Activated CD4-positive, alpha-beta T cell treated with anti-CD3 and anti-CD28 coated beads, Interleukin-2, amount 50 U/mL, for 4 hours (primary cell): ENCODE measurements around the gene GPD2.

Experiments used
- DNase-seq, 2 experiments: peaks; one replicate each; pipeline ENCODE4 v3.0.0-alpha.2; 2020

The GPD2 gene

DNA sequence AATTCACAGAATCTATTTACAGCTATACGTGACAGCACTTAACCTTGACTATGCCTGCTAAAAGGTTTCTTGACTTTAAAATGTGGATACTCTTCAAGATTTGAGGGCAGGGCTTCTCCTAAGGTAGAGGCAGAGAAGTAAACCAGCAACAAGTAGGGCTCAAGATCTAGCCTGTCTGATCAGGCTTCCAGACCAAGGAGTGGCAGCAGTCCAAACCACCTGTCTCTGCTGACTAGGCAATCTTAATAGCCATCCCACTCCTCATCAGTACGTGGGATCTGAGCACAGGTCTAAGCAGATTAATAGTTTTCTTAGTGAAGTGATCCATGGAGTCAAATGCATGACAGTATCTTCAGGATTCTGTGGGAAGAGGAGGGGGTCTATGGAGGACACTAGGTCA lies 100.4 kb downstream of the GPD2 start:
- no peak for DNase-seq

DNA sequence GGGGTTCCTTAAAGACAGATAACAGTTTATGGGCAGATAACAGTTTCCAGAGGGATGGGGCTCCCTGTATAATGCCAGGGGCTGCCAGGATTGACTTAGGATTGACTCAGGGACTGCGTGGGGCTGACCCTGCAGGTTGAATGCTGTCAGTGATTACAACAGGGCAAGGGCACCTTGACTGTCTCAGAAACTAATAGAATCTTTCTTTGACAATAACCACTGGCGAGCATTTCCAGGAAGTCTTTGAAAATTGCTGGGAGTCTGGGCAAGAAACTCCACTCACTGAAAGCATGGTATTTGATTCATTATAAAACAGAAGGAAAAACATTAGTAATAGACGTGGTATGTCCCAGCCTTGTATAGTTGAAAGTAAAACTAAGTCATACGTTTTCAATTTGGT lies 101.0 kb downstream of the GPD2 start:
- no peak for DNase-seq

DNA sequence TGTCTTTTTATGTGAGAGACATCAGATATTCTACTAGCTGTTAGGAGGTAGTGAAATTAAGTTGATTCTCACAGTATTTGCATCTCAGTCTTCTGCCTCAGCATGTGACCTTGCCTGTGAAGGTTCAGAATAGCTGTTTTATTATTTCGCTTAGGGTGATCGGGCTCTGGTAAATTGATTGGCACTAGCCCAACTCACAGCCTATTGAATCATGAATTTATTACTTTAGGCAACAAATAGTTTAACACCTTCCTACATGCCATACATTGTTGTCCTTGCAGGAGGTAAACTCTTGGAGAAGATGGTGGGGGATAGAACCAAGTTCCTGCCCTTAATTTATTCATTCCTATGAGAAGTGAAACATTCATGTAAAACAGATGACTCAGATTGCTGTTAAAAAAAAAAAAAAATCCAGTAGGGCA lies 101.9 kb downstream of the GPD2 start:
- no peak for DNase-seq

- DNase-seq = no peak
These were observed 103.1 kb downstream of the GPD2 start for GRCh38 chr2:156539086-156539860.

GRCh38 chr2:156540706-156541105 lies 104.5 kb downstream of the GPD2 start:
- no peak for DNase-seq

DNA sequence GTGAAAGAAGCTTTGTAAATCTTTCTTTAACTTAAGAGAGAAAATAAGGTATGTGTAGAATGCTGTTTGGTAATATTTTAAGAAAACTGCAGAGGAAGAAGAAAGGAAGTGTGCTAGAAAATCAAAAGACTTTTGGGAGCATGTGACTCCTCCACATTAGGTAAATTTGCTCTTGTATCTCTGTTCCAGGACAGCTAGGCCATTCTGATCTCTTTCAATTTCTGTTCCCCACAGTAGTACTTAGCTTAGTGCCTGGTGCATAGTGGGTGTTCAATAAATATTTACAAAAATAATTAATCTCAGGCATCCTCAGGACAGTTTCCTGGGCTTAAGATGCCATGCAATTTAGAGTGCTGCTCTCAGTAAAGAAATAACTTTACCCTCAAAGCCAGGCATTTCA lies 105.0 kb downstream of the GPD2 start:
- DNase-seq = no peak

GRCh38 chr2:156541706-156542105 lies 105.5 kb downstream of the GPD2 start:
- no peak for DNase-seq

DNA sequence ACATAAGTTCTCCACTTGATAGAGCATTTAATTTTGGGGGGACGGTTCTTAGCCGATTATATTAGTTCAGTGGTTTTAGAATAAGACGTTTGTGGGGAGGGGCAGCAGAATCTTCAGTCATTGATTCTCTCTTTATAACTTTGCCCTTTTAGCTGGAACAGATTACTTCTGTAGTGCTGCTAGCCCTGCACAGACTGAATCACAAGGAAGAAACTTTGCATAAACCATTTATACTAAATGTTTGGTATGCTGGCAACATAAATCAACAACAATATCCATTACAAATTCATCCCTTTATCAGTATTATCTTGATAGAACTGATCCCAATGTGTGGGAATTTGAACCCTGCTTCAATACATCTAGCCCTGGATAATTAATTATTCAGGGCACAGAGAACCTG lies 112.2 kb downstream of the GPD2 start:
- no peak for DNase-seq

DNA sequence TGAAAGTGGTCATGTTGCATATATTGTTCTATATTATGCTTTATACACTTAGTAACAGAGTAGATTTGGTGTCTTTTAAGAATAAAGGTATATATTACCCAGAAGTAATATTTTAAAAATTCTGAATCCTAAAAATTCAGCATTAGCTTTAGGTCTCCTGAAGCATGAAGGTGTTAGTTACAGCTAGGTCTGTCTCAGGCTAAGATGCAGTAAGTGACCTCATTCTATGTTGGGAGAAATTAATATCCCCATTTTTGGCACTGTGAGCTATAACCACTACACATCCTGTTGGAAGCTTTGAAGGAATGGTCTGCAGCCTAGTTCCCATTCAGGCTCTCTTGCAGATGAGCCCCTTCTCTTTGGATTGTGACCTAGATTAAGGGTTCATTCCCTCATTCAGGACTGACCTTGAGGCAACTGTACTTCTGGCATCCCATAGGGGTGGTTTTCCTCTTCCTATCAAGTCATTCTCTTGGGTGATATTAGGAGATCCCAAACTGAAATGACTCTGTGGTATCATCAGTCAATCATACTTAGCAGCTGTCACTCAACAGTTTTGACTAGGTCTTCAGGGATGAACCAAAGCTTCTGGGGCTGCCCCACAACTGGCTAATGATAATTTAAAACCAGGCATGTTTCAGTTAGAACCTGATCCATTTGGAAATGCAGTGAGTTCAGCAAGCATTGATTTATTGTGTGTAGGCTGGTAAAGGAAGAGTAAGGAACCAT lies 117.7 kb downstream of the GPD2 start:
- no peak for DNase-seq

GRCh38 chr2:156561326-156561725 lies 125.1 kb downstream of the GPD2 start:
- no peak for DNase-seq

DNA sequence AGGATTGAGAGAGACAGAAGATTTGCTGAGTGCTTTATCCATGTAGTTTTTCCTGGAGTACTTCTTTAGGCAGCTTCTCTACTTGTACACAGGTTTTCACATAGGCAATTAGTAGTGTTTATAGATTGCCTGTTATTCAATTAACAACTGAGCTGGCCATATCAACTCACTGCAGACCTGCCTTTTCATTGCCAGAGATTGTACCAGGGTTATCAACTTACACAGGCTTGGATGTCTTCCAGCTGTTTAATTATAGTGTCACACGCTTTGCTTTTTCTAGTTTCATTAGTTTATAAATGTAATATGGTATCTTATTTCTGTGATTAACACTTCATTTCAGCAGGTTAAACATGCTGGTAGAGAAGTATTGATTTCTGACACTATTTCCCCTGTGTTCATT lies 125.9 kb downstream of the GPD2 start:
- DNase-seq = no peak

DNA sequence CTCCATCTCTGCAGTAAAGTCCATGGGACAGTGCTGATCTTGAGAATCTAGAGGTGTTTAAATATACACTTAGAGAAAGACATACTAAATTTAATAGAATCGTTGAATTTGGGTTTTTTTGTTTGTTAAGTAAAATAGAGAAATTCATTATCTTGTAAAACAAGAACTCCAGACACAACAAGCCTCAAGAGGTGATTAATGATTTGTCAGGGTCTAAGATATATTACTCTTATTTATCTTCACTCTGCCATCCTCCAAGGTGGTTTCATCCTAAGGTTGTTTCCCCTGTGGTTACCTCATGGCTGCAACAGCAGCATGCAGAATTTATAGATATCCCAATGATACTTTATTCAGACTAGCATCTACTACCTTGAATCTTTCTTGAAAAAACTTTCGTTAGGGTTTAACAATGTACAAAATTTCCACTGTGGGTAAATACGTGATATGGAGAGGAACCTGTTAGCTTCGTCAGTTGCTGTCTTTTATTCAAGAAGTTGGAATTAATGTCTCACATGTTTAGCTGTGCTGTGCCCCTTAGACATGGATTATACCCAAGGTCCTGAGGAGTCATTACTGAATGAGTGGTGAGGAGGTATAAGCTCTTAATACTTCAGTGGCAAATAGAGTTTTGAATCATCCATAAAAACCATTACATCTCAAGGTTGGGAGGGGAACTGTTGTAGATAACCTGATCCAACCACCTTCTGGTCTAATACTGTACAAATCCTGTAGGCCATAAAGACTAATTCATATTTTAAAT lies 128.0 kb downstream of the GPD2 start:
- DNase-seq = no peak

- no peak for DNase-seq
These were observed 129.0 kb downstream of the GPD2 start for GRCh38 chr2:156565066-156565710.

GRCh38 chr2:156573710-156574109 lies 137.5 kb downstream of the GPD2 start:
- DNase-seq = no peak

GRCh38 chr2:156574112-156574511 lies 137.9 kb downstream of the GPD2 start:
- DNase-seq = no peak

GRCh38 chr2:156576005-156576404 lies 139.8 kb downstream of the GPD2 start:
- no peak for DNase-seq

GRCh38 chr2:156580501-156580900 lies 144.3 kb downstream of the GPD2 start:
- DNase-seq = no peak

DNA sequence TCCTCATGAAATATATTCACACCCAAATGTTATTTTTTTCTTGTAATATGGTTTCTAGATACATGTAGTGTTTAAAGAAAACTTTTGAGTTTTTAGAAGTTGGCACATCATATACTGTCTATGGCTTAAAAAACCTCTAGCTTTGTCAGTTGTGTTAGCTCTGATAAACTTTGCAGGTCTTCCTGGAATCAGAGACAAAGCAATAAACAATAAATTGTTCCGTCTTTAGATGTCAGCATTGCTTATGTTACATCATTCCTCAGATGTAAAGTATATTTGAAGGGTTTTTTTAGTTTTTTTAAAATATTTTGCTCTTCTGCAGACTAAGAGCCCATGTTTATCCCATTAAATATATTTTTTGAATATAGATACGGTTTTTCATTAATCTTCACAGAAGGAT lies 145.1 kb downstream of the GPD2 start:
- DNase-seq = no peak

- no peak for DNase-seq
These were observed 149.3 kb downstream of the GPD2 start for GRCh38 chr2:156585457-156585856.

GRCh38 chr2:156586621-156587020 lies 150.4 kb downstream of the GPD2 start:
- DNase-seq = no peak

- peak; percentile 1 for DNase-seq
These were observed 153.4 kb downstream of the GPD2 start for GRCh38 chr2:156589381-156590079.

DNA sequence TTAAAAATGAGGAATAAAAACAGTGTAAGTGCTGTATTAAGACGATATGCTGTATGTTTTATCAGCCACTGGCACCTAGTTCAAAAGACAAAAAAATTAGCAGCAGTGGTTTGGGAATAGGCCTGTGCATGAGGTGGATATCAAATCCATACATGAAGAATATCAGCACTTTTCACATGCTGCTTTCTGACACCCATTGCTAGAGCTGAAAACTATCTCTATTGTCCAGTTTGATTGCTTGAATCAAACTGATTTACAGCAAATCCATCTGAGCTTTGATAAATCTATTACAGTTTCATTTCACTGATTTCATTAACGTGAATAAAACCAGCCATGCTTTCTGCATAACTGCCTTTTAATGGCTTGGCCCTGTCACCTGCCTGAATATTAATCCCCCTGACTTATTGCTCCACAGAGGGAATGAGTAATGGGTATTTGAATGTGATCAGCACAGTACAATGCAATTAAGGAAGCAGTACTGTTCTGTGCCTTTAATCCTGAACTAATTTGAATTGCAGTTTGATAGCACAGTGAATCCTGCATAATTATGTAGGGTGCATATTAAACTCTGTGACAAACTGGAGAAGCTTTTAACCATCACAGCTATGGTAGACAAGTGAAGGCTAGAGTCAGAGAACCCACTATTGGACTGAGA lies 154.0 kb downstream of the GPD2 start:
- no peak for DNase-seq
